ENCODE results near the gene IZUMO1R. TPM values are rescaled to one million over a fixed set of nuclear protein-coding genes. Genes with fewer than 3 reads are reported as not detected.

Gene IZUMO1R
- total and polyA plus RNA-seq, 2 of the 8 experiments (the other 6 are each of a cell fraction or from before 2014, with no cell fraction given) = not detected

GRCh38 chr11:94309757-94310156 is 5.4 kb downstream of the IZUMO1R start:
- Histone ChIP-seq H4K20me1 (replicated peaks in 1 of 2; ENCODE audit: control insufficient read depth in 1 of 2, insufficient read depth in 2 of 2, low read length in 2 of 2) (no peaks in the 10 kb centered on the region), H3K14ac (ENCODE audit: insufficient read length) (no peak overlapping the region), H4K8ac (ENCODE audit: extremely low read depth, insufficient read depth, low read length) (no peak overlapping the region), H3K27me3 (replicated peaks in 1 of 4; ENCODE audit: control insufficient read depth in 3 of 4, extremely low read depth in 1 of 4, insufficient read depth in 3 of 4, low read length in 3 of 4) (no peaks in the 10 kb centered on the region), H2BK12ac (ENCODE audit: low read depth, low read length) (no peak overlapping the region), H2BK15ac (ENCODE audit: low read length) (no peak overlapping the region), H3K4me1 (replicated peaks in 1 of 4; ENCODE audit: control insufficient read depth in 3 of 4, insufficient read depth in 4 of 4, low read length in 3 of 4) (no peaks in the 10 kb centered on the region), H3K18ac (ENCODE audit: extremely low read depth, low read length) (no peak overlapping the region), H3K4ac (replicated peaks; ENCODE audit: insufficient read length, low read depth, low read length) (no peak overlapping the region), H3K23me2 (ENCODE audit: low read depth, low read length) (no peaks in the 10 kb centered on the region), H3K79me2 (ENCODE audit: control insufficient read depth in 1 of 2, insufficient read depth in 2 of 2, low read length in 2 of 2) (no peaks in the 10 kb centered on the region), H3K9ac (replicated peaks in 1 of 4; ENCODE audit: extremely low read depth in 1 of 4, low read depth in 3 of 4, low read length in 3 of 4) (no peak overlapping the region), H2BK120ac (replicated peaks; ENCODE audit: low read depth, low read length) (no peak overlapping the region), H3K56ac (replicated peaks; ENCODE audit: insufficient read length, low read depth, low read length) (no peak overlapping the region), H3K27ac (ENCODE audit: low read depth, low read length) (no peak overlapping the region), H4K5ac (ENCODE audit: insufficient read length, low read depth, low read length) (no peak overlapping the region), H3K4me2 (ENCODE audit: insufficient read depth in 1 of 2, low read depth in 2 of 2, low read length in 2 of 2) (no peak overlapping the region), H2BK20ac (ENCODE audit: low read length) (no peak overlapping the region), H3K36me3 (ENCODE audit: control insufficient read depth in 2 of 4, insufficient read depth in 4 of 4, low read length in 3 of 4) (no peaks in the 10 kb centered on the region), H3K23ac (ENCODE audit: insufficient read length) (no peak overlapping the region), H3K9me3 (ENCODE audit: insufficient read depth in 2 of 2, low read depth in 1 of 2, low read length in 1 of 2) (no peaks in the 10 kb centered on the region), H2AK5ac (ENCODE audit: low read depth, low read length) (no peak overlapping the region), H2AFZ (ENCODE audit: low read length) (no peak overlapping the region), H3K4me3 (ENCODE audit: extremely low read depth in 1 of 4, insufficient read depth in 2 of 4, low read depth in 3 of 4, low read length in 4 of 4) (no peak overlapping the region), H2BK5ac (ENCODE audit: low read depth, low read length) (no peak overlapping the region), H3K79me1 (ENCODE audit: low read depth, low read length) (no peaks in the 10 kb centered on the region), H4K91ac (replicated peaks; ENCODE audit: insufficient read length, low read length) (no peak overlapping the region)
- ChIA-PET CTCF (ENCODE audit: partially characterized antibody) (interaction anchor here (0.6 to 8.3 kb wide), 8 partner anchors 12 to 990 kb away, joined by 3 to 60 read pairs (median 8); no protein-coding TSS in a partner anchor), POLR2A (ENCODE audit: partially characterized antibody) (no interaction called here)
- DNase-seq (ENCODE audit: low read depth in 1 of 2, low spot score in 2 of 2) = no peak
- no peak for FAIRE-seq
- WGBS, 2 experiments (ENCODE audit: extremely low coverage in 1 of 2, insufficient coverage in 1 of 2, insufficient read length in 1 of 2, insufficient replicate concordance in 2 of 2, low coverage in 1 of 2, low lambda C conversion rate in 2 of 2, missing lambda C conversion rate in 1 of 2) = 80% methylated on average over 1 of the region's 1 CpG; no CpG with 5 or more reads in 1 of the 2 experiments
- TF ChIP-seq CREB1 (IDR thresholded peaks at IDR 0.05) (no peak), JUN (IDR thresholded peaks at IDR 0.05; ENCODE audit: low read depth, low read length) (no peak), SP2 (IDR thresholded peaks at IDR 0.05; ENCODE audit: low read length) (no peak), BCL11A (IDR thresholded peaks at IDR 0.05; ENCODE audit: low read depth in 2 of 2, low read length in 2 of 2) (no peak), SIN3A (conservative IDR thresholded peaks at IDR 0.05 in 1 of 2, IDR thresholded peaks at IDR 0.05 in 1 of 2; ENCODE audit: low read depth in 1 of 2, low read length in 2 of 2) (no peak), BRCA1 (IDR thresholded peaks at IDR 0.05; ENCODE audit: low read depth, low read length) (no peak), GABPA (IDR thresholded peaks at IDR 0.05; ENCODE audit: borderline replicate concordance, insufficient read depth, low read length) (no peak), FOSL1 (IDR thresholded peaks at IDR 0.05; ENCODE audit: insufficient read depth, low read depth, low read length) (no peak), SP4 (IDR thresholded peaks at IDR 0.05; ENCODE audit: low read length) (no peak), NRF1 (IDR thresholded peaks at IDR 0.05; ENCODE audit: low read depth, low read length) (no peak), SRF (IDR thresholded peaks at IDR 0.05; ENCODE audit: low read depth, low read length) (no peak)

Data from H1 (cell line).